CD4-positive, alpha-beta memory T cell (primary cell): ENCODE measurements around the gene RBP4. TPM values are rescaled to one million over a fixed set of nuclear protein-coding genes. Genes with fewer than 3 reads are reported as not detected.

ENCODE experiments used
- CTCF ChIA-PET: fragments of 350-600 bp; sonication (Branson Sonifier 250); formaldehyde crosslinking; loops from one replicate; lab custom pipeline; 2021; ENCODE audit warnings: inconsistent platforms; ENCODE audit not compliant: partially characterized antibody; lab: Charles Lee
- POLR2A ChIA-PET: fragments of 350-600 bp; sonication (Branson Sonifier 250); formaldehyde crosslinking; loops from one replicate; lab custom pipeline; 2021; ENCODE audit not compliant: partially characterized antibody; lab: Charles Lee
- DNase-seq, 5 donors: peaks; one replicate each; pipeline versions ENCODE4 v3.0.0 to v3.0.0-alpha.2; 2020 to 2022; ENCODE audit warnings: mixed read lengths in 1 of 5
- H3K27ac ChIP-seq: one replicate; pipeline ENCODE4 v1.7.0; 2013; ENCODE audit warnings: low read depth, low read length
- H3K27me3 ChIP-seq: 2 replicates; pipeline ENCODE4 v1.7.0; 2013; ENCODE audit warnings: mild to moderate bottlenecking, low read length, moderate library complexity; ENCODE audit not compliant: insufficient read depth
- H3K36me3 ChIP-seq: 2 replicates; pipeline ENCODE4 v1.7.0; 2013; ENCODE audit warnings: mild to moderate bottlenecking, low read length, moderate library complexity; ENCODE audit not compliant: insufficient read depth
- H3K4me1 ChIP-seq: 2 replicates; pipeline ENCODE4 v1.7.0; 2013; ENCODE audit warnings: mild to moderate bottlenecking, low read length, moderate library complexity; ENCODE audit not compliant: insufficient read depth
- H3K4me3 ChIP-seq, 2 donors: one replicate each; pipeline ENCODE4 v1.7.0; 2013; ENCODE audit warnings: low read length in 2 of 2, mild to moderate bottlenecking in 1 of 2
- H3K9me3 ChIP-seq, 2 donors: one replicate each; pipeline ENCODE4 v1.7.0; 2013; ENCODE audit warnings: low read length in 2 of 2, control low read depth in 1 of 2; ENCODE audit not compliant: control insufficient read depth in 1 of 2
- H3K27ac Mint-ChIP-seq, 7 donors: one replicate each; pipeline ENCODE4 v1.8.0; 2020 to 2021; ENCODE audit warnings: mixed read lengths in 7 of 7, mild to moderate bottlenecking in 6 of 7, inconsistent platforms in 3 of 7, moderate library complexity in 3 of 7
- H3K27me3 Mint-ChIP-seq, 2 donors: one replicate each; pipeline ENCODE4 v1.8.0; 2020 to 2021; ENCODE audit warnings: mixed read lengths in 2 of 2
- H3K36me3 Mint-ChIP-seq, 2 donors: one replicate each; pipeline ENCODE4 v1.8.0; 2020 to 2021; ENCODE audit warnings: mixed read lengths in 2 of 2, inconsistent platforms in 1 of 2, mild to moderate bottlenecking in 1 of 2
- H3K4me1 Mint-ChIP-seq, 4 donors: one replicate each; pipeline ENCODE4 v1.8.0; 2020 to 2021; ENCODE audit warnings: mixed read lengths in 4 of 4, mild to moderate bottlenecking in 1 of 4
- H3K4me3 Mint-ChIP-seq, 8 donors: one replicate each; pipeline ENCODE4 v1.8.0; 2020 to 2021; ENCODE audit warnings: mixed read lengths in 8 of 8, mild to moderate bottlenecking in 7 of 8, moderate library complexity in 6 of 8, inconsistent platforms in 3 of 8
- H3K9me3 Mint-ChIP-seq, 8 donors: one replicate each; pipeline ENCODE4 v1.8.0; 2020 to 2021; ENCODE audit warnings: mixed read lengths in 8 of 8, mild to moderate bottlenecking in 5 of 8, inconsistent platforms in 3 of 8, moderate library complexity in 1 of 8
- intact Hi-C: fragments of 100-400 bp; cut with micrococcal nuclease; formaldehyde crosslinking; loops from one replicate; pipeline ENCODE4 v1.15.1; 2023
- polyA plus RNA-seq, 2 donors: library from polyadenylated mRNA; unstranded; fragments of 300-500 nt; fragmentation: Illumina TruSeq; gene quantifications; one replicate each; pipeline ENCODE4 v1.2.3, GENCODE V29; 2021
- total RNA-seq, 2 experiments: library from RNA; stranded (reverse); gene quantifications; one replicate each; pipeline ENCODE4 v1.2.3, GENCODE V29; 2021

Gene RBP4
- total and polyA plus RNA-seq, 4 experiments from 2014 or later: not detected

- POLR2A ChIA-PET: no interaction called here
Measured at GRCh38 chr10:93573051-93573909, 27.8 kb downstream of the RBP4 start.

GRCh38 chr10:93572606-93573005, 28.4 kb downstream of the RBP4 start:
- ChIA-PET CTCF (no interaction called here), POLR2A (no interaction called here)
- H3K9me3 Mint-ChIP-seq: no peaks in the 10 kb centered on the region
- H3K36me3 ChIP-seq: no peaks in the 10 kb centered on the region
- no peak for DNase-seq
- H3K9me3 ChIP-seq: no peaks in the 10 kb centered on the region
- H3K27me3 ChIP-seq: peaks cover 3% of the 10 kb centered on the region
- H3K4me3 ChIP-seq: no peak overlapping the region
- H3K27ac Mint-ChIP-seq: no peak overlapping the region
- no peak overlapping the region for H3K27ac ChIP-seq
- peaks cover 25 to 39% of the 10 kb centered on the region in 2 donors for H3K27me3 Mint-ChIP-seq
- peaks cover 5 to 12% (median 7%) of the 10 kb centered on the region in 4 donors for H3K4me1 Mint-ChIP-seq
- H3K4me3 Mint-ChIP-seq: no peak overlapping the region
- H3K36me3 Mint-ChIP-seq: no peaks in the 10 kb centered on the region
- intact Hi-C loops: no loop called here
- peaks cover 6% of the 10 kb centered on the region for H3K4me1 ChIP-seq

More at GRCh38 chr10:93573051-93573909, 27.8 kb downstream of the RBP4 start:
- CTCF ChIA-PET: no interaction called here
- H3K27me3 ChIP-seq: peaks cover 3% of the 10 kb centered on the region
- Mint-ChIP-seq H3K27me3 (peaks cover 18 to 38% of the 10 kb centered on the region in 2 donors), H3K36me3 (no peaks in the 10 kb centered on the region), H3K9me3 (no peaks in the 10 kb centered on the region), H3K4me1 (peaks cover 5 to 12% (median 7%) of the 10 kb centered on the region in 4 donors), H3K27ac (peak overlapping the region in 1 of 7 donors; percentile 4), H3K4me3 (peak overlapping the region in 1 of 8 donors; percentile 4)
- no peak overlapping the region for H3K4me3 ChIP-seq
- peaks cover 6% of the 10 kb centered on the region for H3K4me1 ChIP-seq
- H3K27ac ChIP-seq: no peak overlapping the region
- H3K36me3 ChIP-seq: no peaks in the 10 kb centered on the region
- H3K9me3 ChIP-seq: no peaks in the 10 kb centered on the region
- intact Hi-C loops: no loop called here
- DNase-seq: no peak

- CTCF ChIA-PET: no interaction called here
Measured at GRCh38 chr10:93570383-93570782, 30.7 kb downstream of the RBP4 start.

GRCh38 chr10:93568105-93568390, 33.0 kb downstream of the RBP4 start:
- ChIA-PET POLR2A (no interaction called here), CTCF (interaction anchor here (0.6 to 1.1 kb wide), 2 partner anchors 11 kb away, joined by 3 read pairs; no protein-coding TSS in a partner anchor)
- peaks cover 39 to 50% of the 10 kb centered on the region in 2 donors for H3K27me3 Mint-ChIP-seq
- no peak overlapping the region for H3K27ac Mint-ChIP-seq
- H3K4me3 ChIP-seq: no peak overlapping the region
- no peak overlapping the region for H3K4me3 Mint-ChIP-seq
- no peak for DNase-seq
- no peaks in the 10 kb centered on the region for H3K9me3 Mint-ChIP-seq
- H3K9me3 ChIP-seq: no peaks in the 10 kb centered on the region
- H3K4me1 Mint-ChIP-seq: peaks cover under 1 to 12% (median 5%) of the 10 kb centered on the region in 4 donors
- H3K27ac ChIP-seq: no peak overlapping the region
- H3K36me3 Mint-ChIP-seq: no peaks in the 10 kb centered on the region
- H3K27me3 ChIP-seq: peaks cover 3% of the 10 kb centered on the region
- no peaks in the 10 kb centered on the region for H3K36me3 ChIP-seq
- intact Hi-C loops: no loop called here
- no peaks in the 10 kb centered on the region for H3K4me1 ChIP-seq

More at GRCh38 chr10:93570383-93570782, 30.7 kb downstream of the RBP4 start:
- no peak overlapping the region for H3K4me3 ChIP-seq
- intact Hi-C loops: no loop called here
- H3K27me3 ChIP-seq: peaks cover 3% of the 10 kb centered on the region
- no peaks in the 10 kb centered on the region for H3K36me3 Mint-ChIP-seq
- no peak overlapping the region for H3K27ac ChIP-seq
- H3K27me3 Mint-ChIP-seq: peaks cover 36 to 50% of the 10 kb centered on the region in 2 donors
- no peak overlapping the region for H3K4me3 Mint-ChIP-seq
- H3K9me3 ChIP-seq: no peaks in the 10 kb centered on the region
- no peaks in the 10 kb centered on the region for H3K36me3 ChIP-seq
- peaks cover 5 to 20% (median 9%) of the 10 kb centered on the region in 4 donors for H3K4me1 Mint-ChIP-seq
- no peak for DNase-seq
- H3K27ac Mint-ChIP-seq: no peak overlapping the region
- POLR2A ChIA-PET: no interaction called here
- H3K9me3 Mint-ChIP-seq: no peaks in the 10 kb centered on the region
- peaks cover 6% of the 10 kb centered on the region for H3K4me1 ChIP-seq

- H3K27me3 ChIP-seq: peaks cover 3% of the 10 kb centered on the region
Measured at GRCh38 chr10:93567277-93568104, 33.5 kb downstream of the RBP4 start.

DNA sequence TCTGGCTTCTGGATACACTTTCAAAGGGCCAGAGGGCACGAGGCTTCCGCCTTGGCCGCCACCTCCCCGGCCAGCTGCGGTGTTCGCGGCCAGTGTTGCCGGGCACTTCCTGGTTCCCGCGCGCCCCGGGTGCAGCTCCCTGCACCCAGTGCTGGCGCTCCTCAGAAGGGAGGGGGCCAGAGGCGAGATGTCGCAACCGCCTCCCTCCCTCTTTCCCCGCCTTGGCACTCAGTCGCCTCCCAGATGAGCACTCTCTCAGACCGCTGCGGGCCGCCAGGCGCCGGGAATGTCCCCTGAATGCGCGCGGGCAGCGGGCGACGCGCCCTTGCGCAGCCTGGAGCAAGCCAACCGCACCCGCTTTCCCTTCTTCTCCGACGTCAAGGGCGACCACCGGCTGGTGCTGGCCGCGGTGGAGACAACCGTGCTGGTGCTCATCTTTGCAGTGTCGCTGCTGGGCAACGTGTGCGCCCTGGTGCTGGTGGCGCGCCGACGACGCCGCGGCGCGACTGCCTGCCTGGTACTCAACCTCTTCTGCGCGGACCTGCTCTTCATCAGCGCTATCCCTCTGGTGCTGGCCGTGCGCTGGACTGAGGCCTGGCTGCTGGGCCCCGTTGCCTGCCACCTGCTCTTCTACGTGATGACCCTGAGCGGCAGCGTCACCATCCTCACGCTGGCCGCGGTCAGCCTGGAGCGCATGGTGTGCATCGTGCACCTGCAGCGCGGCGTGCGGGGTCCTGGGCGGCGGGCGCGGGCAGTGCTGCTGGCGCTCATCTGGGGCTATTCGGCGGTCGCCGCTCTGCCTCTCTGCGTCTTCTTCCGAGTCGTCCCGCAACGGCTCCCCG, 34.4 kb downstream of the RBP4 start, which contains the start of gene FFAR4:
FFAR4 (plus strand) TSS at position 231 of the 842 bp plus-strand sequence; CDS start at position 287, 56 bp downstream.
- peaks cover 35 to 40% of the 10 kb centered on the region in 2 donors for H3K27me3 Mint-ChIP-seq
- CTCF ChIA-PET: no interaction called here
- no peak for DNase-seq

More at GRCh38 chr10:93567277-93568104, 33.5 kb downstream of the RBP4 start:
- Mint-ChIP-seq H3K9me3 (no peaks in the 10 kb centered on the region), H3K36me3 (no peaks in the 10 kb centered on the region), H3K4me1 (peaks cover 0 to 8% (median 4%) of the 10 kb centered on the region in 4 donors), H3K27ac (no peak overlapping the region), H3K27me3 (peaks cover 39 to 48% of the 10 kb centered on the region in 2 donors), H3K4me3 (no peak overlapping the region)
- no peak for DNase-seq
- ChIA-PET POLR2A (no interaction called here), CTCF (interaction anchor here (1.1 kb wide), 1 partner anchor 10 kb away, joined by 3 read pairs; no protein-coding TSS in a partner anchor)
- Histone ChIP-seq H3K36me3 (no peaks in the 10 kb centered on the region), H3K4me1 (no peaks in the 10 kb centered on the region), H3K4me3 (no peak overlapping the region), H3K9me3 (no peaks in the 10 kb centered on the region), H3K27ac (no peak overlapping the region)
- intact Hi-C loops: no loop called here

More for the DNA sequence above, 34.4 kb downstream of the RBP4 start, which contains the start of gene FFAR4:
- Histone ChIP-seq H3K36me3 (no peaks in the 10 kb centered on the region), H3K4me1 (no peaks in the 10 kb centered on the region), H3K4me3 (no peak within 1 kb of the TSS), H3K27ac (no peak within 1 kb of the TSS), H3K27me3 (peaks cover 3% of the 10 kb centered on the region), H3K9me3 (no peaks in the 10 kb centered on the region)
- no peaks in the 10 kb centered on the region for H3K9me3 Mint-ChIP-seq
- H3K27ac Mint-ChIP-seq: no peak within 1 kb of the TSS
- no peaks in the 10 kb centered on the region for H3K36me3 Mint-ChIP-seq
- POLR2A ChIA-PET: no interaction called here
- H3K4me3 Mint-ChIP-seq: peak within 1 kb of the TSS in 1 of 8 donors; percentile 17
- intact Hi-C loops: no loop called here
- peaks cover 0 to 7% (median 2%) of the 10 kb centered on the region in 4 donors for H3K4me1 Mint-ChIP-seq
